Transverse colon (tissue), 4 donors: ENCODE results near the gene MYH11. TPM values are rescaled to one million over a fixed set of nuclear protein-coding genes. Genes with fewer than 3 reads are reported as not detected.
A peak's percentile ranks its signal among the peaks of the same experiment; 100 is the strongest.
"Not testable (repeated sequence)": the region's sequence is repeated elsewhere in the genome, so short reads cannot be mapped to it uniquely, and the experiment has no call there.

Experiments
- DNase-seq: peaks from one replicate; pipeline ENCODE4 v3.0.0-alpha.2; 2019
- H3K27ac ChIP-seq, 4 donors: fragments of 200-600 bp; sonication (generic); 2 replicates each; pipeline ENCODE4 v1.5.1; 2016 to 2018; ENCODE audit warnings: inconsistent platforms in 4 of 4
- H3K27me3 ChIP-seq: fragments of 200-600 bp; sonication (generic); 2 replicates; pipeline ENCODE4 v1.5.1; 2017; ENCODE audit warnings: inconsistent platforms
- H3K36me3 ChIP-seq, 4 donors: fragments of 200-600 bp; sonication (generic); 2 replicates each; pipeline ENCODE4 v1.5.1; 2017 to 2019; ENCODE audit warnings: inconsistent platforms in 4 of 4
- H3K4me1 ChIP-seq, 4 donors: fragments of 200-600 bp; sonication (generic); 2 replicates each; pipeline ENCODE4 v1.5.1; 2017 to 2020; ENCODE audit warnings: inconsistent platforms in 4 of 4
- H3K4me3 ChIP-seq, 4 donors: fragments of 200-600 bp; sonication (generic); 1 replicate in 1 of 4; 2 replicates in 3 of 4; pipeline versions ENCODE4 v1.5.1 to v1.6.1; 2017 to 2019; ENCODE audit warnings: inconsistent platforms in 4 of 4
- H3K9me3 ChIP-seq, 2 donors: fragments of 200-600 bp; sonication (generic); 2 replicates each; pipeline ENCODE4 v1.5.1; 2017 to 2019; ENCODE audit warnings: inconsistent platforms in 2 of 2
- CTCF ChIP-seq, 5 experiments: fragments of 200-600 bp in 3 of 5; fragments of 450-650 bp in 2 of 5; sonication (generic) in 3 of 5; IDR thresholded peaks; 1 replicate in 2 of 5; 2 replicates in 3 of 5; pipeline ENCODE4 v1.5.1; 2016 to 2017; ENCODE audit warnings: antibody characterized with exemption in 5 of 5, inconsistent platforms in 3 of 5, mild to moderate bottlenecking in 2 of 5, moderate library complexity in 1 of 5
- EP300 ChIP-seq: sonication (generic); formaldehyde crosslinking; IDR thresholded peaks from one replicate; pipeline ENCODE4 v1.6.1; 2017; ENCODE audit warnings: antibody characterized with exemption, low read depth
- POLR2A ChIP-seq: fragments of 450-650 bp; IDR thresholded peaks from one replicate; pipeline ENCODE4 v1.6.1; 2016; ENCODE audit warnings: antibody characterized with exemption, mild to moderate bottlenecking, moderate library complexity
- POLR2AphosphoS5 ChIP-seq, 3 donors: sonication (generic); formaldehyde crosslinking; IDR thresholded peaks; one replicate each; pipeline ENCODE4 v1.6.1; 2016; ENCODE audit warnings: antibody characterized with exemption in 3 of 3
- WGBS, 2 donors: methylation state at CpG; one replicate each; pipeline ENCODE4 v1.1.5; 2018; ENCODE audit warnings: low coverage in 1 of 2; 5-methylcytosine and 5-hydroxymethylcytosine counted together
- in situ Hi-C, 4 donors: fragments of 200-750 bp; cut with MboI; loops; one replicate each; pipeline versions ENCODE4 v1.15.0 to v1.15.1; 2017; ENCODE audit warnings: low sequenced_read_pairs in 3 of 4, low pct_ligation_motif_present in 1 of 4, low pct_unique_long_range_greater_than_20kb in 1 of 4
- intact Hi-C: fragments of 100-400 bp; cut with DNase I; formaldehyde crosslinking; loops from one replicate; pipeline ENCODE4 v1.15.1; 2023; ENCODE audit warnings: low total_unique reads
- total RNA-seq, 4 donors: library from RNA; depleted of rRNA; stranded (reverse); fragments of >200 nt; gene quantifications; one replicate each; pipeline ENCODE4 v1.1.0, GENCODE V29; 2016

The MYH11 gene
- total RNA-seq, 4 donors from 2014 or later = 619 to 1,914 (median 1,058) TPM

DNA sequence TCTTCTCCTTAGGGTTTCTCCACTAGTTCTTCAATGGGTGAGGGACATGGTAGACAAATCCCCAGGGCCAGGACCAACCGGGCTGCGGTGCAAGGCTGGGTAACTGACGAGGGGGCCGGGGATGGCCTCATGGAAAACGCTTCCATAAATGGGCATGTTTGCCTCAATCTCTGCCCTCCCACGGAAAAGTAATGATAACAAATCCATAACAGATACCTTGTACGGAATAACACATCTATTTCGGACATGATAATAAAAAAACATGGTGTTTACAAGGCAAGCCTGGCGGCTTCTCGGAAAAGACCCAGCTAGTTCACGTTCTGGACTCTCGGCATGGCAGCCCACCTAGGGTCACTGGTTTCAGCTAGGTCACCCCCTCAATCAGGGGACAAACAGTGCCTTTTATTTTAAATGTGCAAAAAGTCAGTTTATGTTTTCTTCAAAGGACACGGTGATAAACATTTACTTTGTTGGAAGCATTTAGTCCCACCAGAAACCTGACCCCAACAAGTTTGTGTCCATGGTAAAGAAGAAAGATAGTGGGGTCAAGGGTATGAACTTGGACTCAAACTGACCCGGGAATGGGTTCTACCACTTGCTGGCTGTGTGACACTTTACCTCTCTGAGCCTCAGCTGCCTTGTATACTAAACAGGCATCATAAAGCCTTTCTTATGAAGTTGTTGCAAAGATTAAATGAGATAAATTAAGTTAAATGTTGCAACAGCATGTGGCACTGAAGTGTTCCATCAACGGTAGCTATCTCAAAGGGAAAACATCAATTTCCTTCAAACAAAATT is 1.7 kb downstream of the MYH11 start:
- in situ Hi-C loops = loop anchor here in 2 of 4 donors (25.0 kb wide), 2 partner anchors 257 to 282 kb away; no protein-coding TSS in a partner anchor
- intact Hi-C loops = loop anchor here (10.0 kb wide), 2 partner anchors 100 to 270 kb away; no protein-coding TSS in a partner anchor
- 26 to 54% methylated on average over 2 to 15 of the region's 15 CpGs for WGBS, 2 donors
- Histone ChIP-seq H3K36me3 (no peaks in the 10 kb centered on the region), H3K4me1 (peaks cover 0 to 21% (median 2%) of the 10 kb centered on the region in 4 donors), H3K27ac (peak overlapping the region; percentile 76 to 92 (median 83)), H3K27me3 (peaks cover 40% of the 10 kb centered on the region), H3K9me3 (no peaks in the 10 kb centered on the region), H3K4me3 (peak overlapping the region; percentile 6 to 50 (median 34))
- peak; percentile 16 for DNase-seq
- TF ChIP-seq CTCF (IDR thresholded peaks at IDR 0.05) = no peak
- peak in 1 of 3 donors; percentile 55 for TF ChIP-seq POLR2AphosphoS5 (IDR thresholded peaks at IDR 0.05)
- TF ChIP-seq POLR2A = peak; percentile 16
- no peak for TF ChIP-seq EP300

GRCh38 chr16:15854061-15854460 is 2.8 kb downstream of the MYH11 start:
- TF ChIP-seq EP300 (no peak), POLR2A (no peak), POLR2AphosphoS5 (IDR thresholded peaks at IDR 0.05) (peak in 1 of 3 donors; percentile 57), CTCF (IDR thresholded peaks at IDR 0.05) (no peak)
- Histone ChIP-seq H3K27ac (peak overlapping the region; percentile 76 to 92 (median 83)), H3K4me3 (peak overlapping the region; percentile 24 to 50 (median 34)), H3K4me1 (peaks cover 0 to 21% (median 0%) of the 10 kb centered on the region in 4 donors), H3K27me3 (peaks cover 40% of the 10 kb centered on the region), H3K36me3 (no peaks in the 10 kb centered on the region), H3K9me3 (no peaks in the 10 kb centered on the region)
- intact Hi-C loops = loop anchor here (10.0 kb wide), 2 partner anchors 101 to 271 kb away; no protein-coding TSS in a partner anchor
- no peak for DNase-seq
- 28 to 49% methylated on average over 3 of the region's 3 CpGs for WGBS, 2 donors
- in situ Hi-C loops = loop anchor here in 2 of 4 donors (25.0 kb wide), 2 partner anchors 258 to 283 kb away; no protein-coding TSS in a partner anchor

- Histone ChIP-seq H3K4me1 (peaks cover 0 to 15% (median 0%) of the 10 kb centered on the region in 4 donors), H3K27ac (peak overlapping the region; percentile 76 to 92 (median 83)), H3K27me3 (peaks cover 35% of the 10 kb centered on the region), H3K4me3 (peak overlapping the region; percentile 24 to 50 (median 34)), H3K9me3 (no peaks in the 10 kb centered on the region), H3K36me3 (no peaks in the 10 kb centered on the region)
- TF ChIP-seq CTCF (IDR thresholded peaks at IDR 0.05) (no peak), EP300 (no peak), POLR2AphosphoS5 (IDR thresholded peaks at IDR 0.05) (no peak), POLR2A (no peak)
- WGBS, 2 donors = 78 to 86% methylated on average over 3 to 4 of the region's 4 CpGs
- intact Hi-C loops (loop anchor here (10.0 kb wide), 2 partner anchors 102 to 272 kb away; no protein-coding TSS in a partner anchor), in situ Hi-C loops (loop anchor here in 2 of 4 donors (25.0 kb wide), 2 partner anchors 259 to 284 kb away; no protein-coding TSS in a partner anchor)
- DNase-seq = no peak
These were observed 3.8 kb downstream of the MYH11 start for GRCh38 chr16:15853021-15853420.

GRCh38 chr16:15850555-15850954 is 6.3 kb downstream of the MYH11 start:
- H3K9me3 ChIP-seq, DNase-seq, H3K36me3 ChIP-seq, H3K4me1 ChIP-seq: not testable (repeated sequence)
- Histone ChIP-seq H3K27me3 (peaks cover 10% of the 10 kb centered on the region), H3K27ac (peak overlapping the region; percentile 18 to 92 (median 83)), H3K4me3 (peak overlapping the region in 3 of 4 donors; percentile 3 to 50 (median 37))
- 79% methylated on average over 6 of the region's 6 CpGs; no CpG with 5 or more reads in 1 of the 2 donors for WGBS, 2 donors
- intact Hi-C loops (loop anchor here (10.0 kb wide), 2 partner anchors 104 to 274 kb away; no protein-coding TSS in a partner anchor), in situ Hi-C loops (loop anchor here in 2 of 4 donors (25.0 kb wide), 2 partner anchors 262 to 287 kb away; no protein-coding TSS in a partner anchor)
